Thoracic aorta (tissue), 2 donors: ENCODE results near the gene EPHA6. TPM values are rescaled to one million over a fixed set of nuclear protein-coding genes. Genes with fewer than 3 reads are reported as not detected.

Experiments
- ATAC-seq: fragments of 150-250 bp; one replicate; pipeline ENCODE4 v1.8.0; 2017; ENCODE audit warnings: low read depth; ENCODE audit not compliant: insufficient number of reproducible peaks, low FRiP score
- DNase-seq: peaks from one replicate; pipeline ENCODE4 v3.0.0-alpha.2; 2020; ENCODE audit warnings: low spot score
- H3K27ac ChIP-seq, 2 donors: fragments of 200-600 bp; sonication (generic); 1 replicate in 1 of 2; 2 replicates in 1 of 2; pipeline ENCODE4 v1.5.1; 2016; ENCODE audit warnings: mild to moderate bottlenecking in 2 of 2, moderate library complexity in 2 of 2
- H3K27me3 ChIP-seq: fragments of 200-600 bp; sonication (generic); replicated peaks from 2 replicates; pipeline ENCODE4 v1.6.0; 2016; ENCODE audit warnings: mild to moderate bottlenecking; ENCODE audit not compliant: insufficient read depth
- H3K36me3 ChIP-seq: fragments of 200-600 bp; sonication (generic); one replicate; pipeline ENCODE4 v1.5.1; 2016
- H3K4me1 ChIP-seq, 2 donors: fragments of 200-600 bp; sonication (generic); 1 replicate in 1 of 2; 2 replicates in 1 of 2; pipeline versions ENCODE4 v1.5.1 to v1.6.0; 2016; ENCODE audit warnings: low read depth in 2 of 2, mild to moderate bottlenecking in 1 of 2; ENCODE audit not compliant: control insufficient read depth in 1 of 2
- H3K4me3 ChIP-seq: fragments of 200-600 bp; sonication (generic); 2 replicates; pipeline ENCODE4 v1.5.1; 2016; ENCODE audit warnings: mild to moderate bottlenecking
- H3K9me3 ChIP-seq: fragments of 200-600 bp; sonication (generic); 2 replicates; pipeline ENCODE4 v1.5.1; 2016
- total RNA-seq, 2 donors: library from RNA; depleted of rRNA; stranded (reverse); fragments of >200 nt; gene quantifications; one replicate each; pipeline versions ENCODE4 v1.1.0 to v1.2.3, GENCODE V29; 2016
- TF ChIP-seq, protein P1 (sequence below): fragments of 200-600 bp; sonication (generic); IDR thresholded peaks from one replicate; pipeline ENCODE4 v1.5.1; 2019; ENCODE audit warnings: antibody characterized with exemption

EPHA6 gene
- total RNA-seq, 2 donors from 2014 or later = 0.71 to 3.2 TPM

DNA sequence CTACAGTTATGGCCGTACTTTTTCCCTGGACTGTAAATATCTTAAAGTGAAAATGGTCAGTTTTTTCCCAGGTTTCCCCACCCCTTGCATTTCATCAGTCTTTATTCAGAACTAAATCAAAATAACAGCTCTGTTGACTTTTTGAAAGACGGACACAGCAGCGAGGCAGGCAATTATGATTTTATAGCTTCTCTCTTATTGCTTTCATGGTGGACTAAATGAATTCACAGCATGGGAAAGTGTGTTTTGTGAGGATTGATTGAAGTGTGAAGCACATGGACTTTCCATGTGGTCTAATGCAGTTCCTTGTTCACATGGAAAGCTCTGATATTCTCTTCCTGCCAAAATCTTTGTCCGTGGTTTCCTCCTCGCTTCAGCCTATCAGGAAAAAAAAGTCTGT lies 681.5 kb downstream of the EPHA6 start:
- H3K27me3 ChIP-seq = no peaks in the 10 kb centered on the region
- DNase-seq = no peak
- no peaks in the 10 kb centered on the region for H3K9me3 ChIP-seq
- ATAC-seq = no peak
- H3K4me1 ChIP-seq = no peaks in the 10 kb centered on the region
- no peak overlapping the region for H3K27ac ChIP-seq
- no peaks in the 10 kb centered on the region for H3K36me3 ChIP-seq
- H3K4me3 ChIP-seq = no peak overlapping the region
- TF ChIP-seq, protein P1, sequence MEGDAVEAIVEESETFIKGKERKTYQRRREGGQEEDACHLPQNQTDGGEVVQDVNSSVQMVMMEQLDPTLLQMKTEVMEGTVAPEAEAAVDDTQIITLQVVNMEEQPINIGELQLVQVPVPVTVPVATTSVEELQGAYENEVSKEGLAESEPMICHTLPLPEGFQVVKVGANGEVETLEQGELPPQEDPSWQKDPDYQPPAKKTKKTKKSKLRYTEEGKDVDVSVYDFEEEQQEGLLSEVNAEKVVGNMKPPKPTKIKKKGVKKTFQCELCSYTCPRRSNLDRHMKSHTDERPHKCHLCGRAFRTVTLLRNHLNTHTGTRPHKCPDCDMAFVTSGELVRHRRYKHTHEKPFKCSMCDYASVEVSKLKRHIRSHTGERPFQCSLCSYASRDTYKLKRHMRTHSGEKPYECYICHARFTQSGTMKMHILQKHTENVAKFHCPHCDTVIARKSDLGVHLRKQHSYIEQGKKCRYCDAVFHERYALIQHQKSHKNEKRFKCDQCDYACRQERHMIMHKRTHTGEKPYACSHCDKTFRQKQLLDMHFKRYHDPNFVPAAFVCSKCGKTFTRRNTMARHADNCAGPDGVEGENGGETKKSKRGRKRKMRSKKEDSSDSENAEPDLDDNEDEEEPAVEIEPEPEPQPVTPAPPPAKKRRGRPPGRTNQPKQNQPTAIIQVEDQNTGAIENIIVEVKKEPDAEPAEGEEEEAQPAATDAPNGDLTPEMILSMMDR = no peak

DNA sequence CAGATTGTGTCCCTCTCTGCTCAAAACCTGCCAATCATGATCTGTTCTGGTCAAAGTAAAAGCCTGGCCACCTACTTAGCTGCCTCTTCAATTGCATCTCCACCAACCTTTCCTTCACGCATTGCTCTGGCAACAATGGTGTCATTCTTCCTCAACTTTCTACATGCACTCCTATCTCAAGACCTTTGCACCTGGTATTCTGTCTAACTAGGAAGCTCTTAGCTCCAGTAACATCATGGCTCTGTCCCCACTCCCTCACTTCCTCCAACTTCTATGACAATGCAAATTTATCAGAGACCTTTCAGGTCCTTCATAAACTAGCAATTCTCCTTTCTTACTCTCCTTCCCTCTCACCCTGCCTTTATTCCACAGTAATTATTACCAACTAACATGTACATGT lies 682.7 kb downstream of the EPHA6 start:
- Histone ChIP-seq H3K27me3 (no peaks in the 10 kb centered on the region), H3K9me3 (no peaks in the 10 kb centered on the region), H3K4me1 (no peaks in the 10 kb centered on the region), H3K4me3 (no peak overlapping the region), H3K27ac (no peak overlapping the region), H3K36me3 (no peaks in the 10 kb centered on the region)
- TF ChIP-seq, protein P1 = no peak
- ATAC-seq = no peak
- no peak for DNase-seq

GRCh38 chr3:97504463-97504862 lies 690.1 kb downstream of the EPHA6 start:
- no peak for DNase-seq
- peaks cover 7% of the 10 kb centered on the region for H3K9me3 ChIP-seq
- no peaks in the 10 kb centered on the region for H3K36me3 ChIP-seq
- no peaks in the 10 kb centered on the region for H3K27me3 ChIP-seq
- H3K4me3 ChIP-seq = no peak overlapping the region
- TF ChIP-seq, protein P1 = no peak
- H3K4me1 ChIP-seq = no peaks in the 10 kb centered on the region
- H3K27ac ChIP-seq = no peak overlapping the region
- ATAC-seq = no peak

GRCh38 chr3:97510795-97511194 lies 696.4 kb downstream of the EPHA6 start:
- Histone ChIP-seq H3K9me3 (no peaks in the 10 kb centered on the region), H3K27me3 (no peaks in the 10 kb centered on the region), H3K36me3 (no peaks in the 10 kb centered on the region), H3K4me3 (no peak overlapping the region), H3K4me1 (no peaks in the 10 kb centered on the region), H3K27ac (no peak overlapping the region)
- no peak for DNase-seq
- ATAC-seq = no peak
- TF ChIP-seq, protein P1 = no peak

DNA sequence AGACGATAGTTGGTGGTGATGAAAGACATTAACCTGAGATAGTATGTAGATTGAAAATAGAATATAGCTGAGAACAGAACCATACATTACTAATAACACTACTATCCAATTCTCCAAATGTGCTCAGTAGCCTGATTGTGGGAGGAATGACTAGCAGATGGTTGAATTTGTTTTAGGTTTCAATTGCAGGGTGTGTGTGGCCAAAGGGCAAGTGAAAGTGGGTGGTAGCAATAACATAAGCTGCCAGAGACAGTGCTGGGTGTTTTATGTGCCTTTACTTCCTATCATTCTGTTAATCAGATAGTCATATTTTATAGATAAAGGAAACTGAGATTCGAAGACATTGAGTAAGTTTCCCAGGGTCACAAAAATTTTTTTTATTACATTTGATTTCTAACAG lies 700.7 kb downstream of the EPHA6 start:
- Histone ChIP-seq H3K9me3 (no peaks in the 10 kb centered on the region), H3K36me3 (no peaks in the 10 kb centered on the region), H3K27me3 (no peaks in the 10 kb centered on the region), H3K4me3 (no peak overlapping the region), H3K27ac (no peak overlapping the region), H3K4me1 (no peaks in the 10 kb centered on the region)
- TF ChIP-seq, protein P1 = no peak
- ATAC-seq (no peak), DNase-seq (no peak)
